ENCODE data around the gene CPE. TPM values are rescaled to one million over a fixed set of nuclear protein-coding genes. Genes with fewer than 3 reads are reported as not detected.
A peak's percentile ranks its signal among the peaks of the same experiment; 100 is the strongest.

The CPE gene
- total RNA-seq, 4 donors from 2014 or later, result 104 to 116 (median 108) TPM

DNA sequence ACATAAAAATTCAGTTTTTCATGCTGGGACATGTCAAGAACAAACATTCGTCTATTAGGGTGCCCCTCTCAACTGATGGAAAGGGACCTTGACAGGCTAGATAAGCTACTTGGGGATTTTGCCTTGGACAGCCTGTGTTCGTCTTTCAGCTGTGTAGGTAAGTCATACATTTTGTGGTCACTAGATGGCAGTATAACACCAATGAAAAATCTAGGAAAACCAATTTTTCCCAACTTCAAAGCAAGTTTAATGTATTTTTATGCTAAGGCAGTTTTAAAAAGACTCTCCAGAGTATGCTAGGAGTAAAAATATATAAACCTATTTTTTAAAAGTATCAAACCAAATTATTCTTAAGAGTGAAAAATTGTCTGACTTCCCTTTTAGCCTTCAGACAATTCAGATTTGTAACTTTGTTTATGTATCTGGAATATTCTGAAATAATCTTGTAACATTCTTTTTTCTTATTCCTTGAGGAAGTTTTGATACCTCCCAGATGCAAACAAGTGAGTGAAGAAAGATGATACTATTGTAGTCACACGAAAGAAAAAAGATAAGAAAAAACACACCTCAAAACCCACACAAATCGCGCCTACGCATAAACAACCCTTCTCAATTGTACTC, 158.3 kb downstream of the CPE start:
- WGBS, result 55% methylated on average over 6 of the region's 6 CpGs
- DNase-seq (ENCODE audit: extremely low spot score), result no peak
- no peaks in the 10 kb centered on the region for H3K36me3 ChIP-seq
- peak overlapping the region in 1 of 4 donors; percentile 24 for H3K27ac ChIP-seq (replicated peaks in 1 of 4)
- no peaks in the 10 kb centered on the region for H3K27me3 ChIP-seq
- intact Hi-C loops (cut with DNase I), result loop anchor here (2.0 to 10.0 kb wide), 3 partner anchors 46 to 556 kb away; no protein-coding TSS in a partner anchor
- H3K9me3 ChIP-seq, result no peaks in the 10 kb centered on the region
- H3K4me1 ChIP-seq, result peaks cover 0 to 16% (median 2%) of the 10 kb centered on the region in 4 donors
- no peak overlapping the region for H3K4me3 ChIP-seq
- TF ChIP-seq EP300 (IDR thresholded peaks at IDR 0.05) (no peak), POLR2AphosphoS5 (IDR thresholded peaks at IDR 0.05) (no peak), POLR2A (IDR thresholded peaks at IDR 0.05; ENCODE audit: low read depth) (no peak)
- TF ChIP-seq, protein P1, sequence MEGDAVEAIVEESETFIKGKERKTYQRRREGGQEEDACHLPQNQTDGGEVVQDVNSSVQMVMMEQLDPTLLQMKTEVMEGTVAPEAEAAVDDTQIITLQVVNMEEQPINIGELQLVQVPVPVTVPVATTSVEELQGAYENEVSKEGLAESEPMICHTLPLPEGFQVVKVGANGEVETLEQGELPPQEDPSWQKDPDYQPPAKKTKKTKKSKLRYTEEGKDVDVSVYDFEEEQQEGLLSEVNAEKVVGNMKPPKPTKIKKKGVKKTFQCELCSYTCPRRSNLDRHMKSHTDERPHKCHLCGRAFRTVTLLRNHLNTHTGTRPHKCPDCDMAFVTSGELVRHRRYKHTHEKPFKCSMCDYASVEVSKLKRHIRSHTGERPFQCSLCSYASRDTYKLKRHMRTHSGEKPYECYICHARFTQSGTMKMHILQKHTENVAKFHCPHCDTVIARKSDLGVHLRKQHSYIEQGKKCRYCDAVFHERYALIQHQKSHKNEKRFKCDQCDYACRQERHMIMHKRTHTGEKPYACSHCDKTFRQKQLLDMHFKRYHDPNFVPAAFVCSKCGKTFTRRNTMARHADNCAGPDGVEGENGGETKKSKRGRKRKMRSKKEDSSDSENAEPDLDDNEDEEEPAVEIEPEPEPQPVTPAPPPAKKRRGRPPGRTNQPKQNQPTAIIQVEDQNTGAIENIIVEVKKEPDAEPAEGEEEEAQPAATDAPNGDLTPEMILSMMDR (IDR thresholded peaks at IDR 0.05), result peak; percentile 68 to 79 (median 72)

- 81% methylated on average over 3 of the region's 3 CpGs for WGBS
- H3K36me3 ChIP-seq, result no peaks in the 10 kb centered on the region
- TF ChIP-seq, protein P1 (IDR thresholded peaks at IDR 0.05), result no peak
- no peak for TF ChIP-seq POLR2AphosphoS5 (IDR thresholded peaks at IDR 0.05)
- intact Hi-C loops (cut with DNase I), result loop anchor here (10.0 kb wide), 1 partner anchor 245 kb away; no protein-coding TSS in a partner anchor
- DNase-seq (ENCODE audit: extremely low spot score), result no peak
- peaks cover 0 to 17% (median 3%) of the 10 kb centered on the region in 4 donors for H3K4me1 ChIP-seq
- H3K27me3 ChIP-seq, result no peaks in the 10 kb centered on the region
- H3K27ac ChIP-seq (replicated peaks in 1 of 4), result no peak overlapping the region
- H3K9me3 ChIP-seq, result no peaks in the 10 kb centered on the region
- no peak overlapping the region for H3K4me3 ChIP-seq
These were observed 161.0 kb downstream of the CPE start for GRCh38 chr4:165539801-165540200.

- DNase-seq (ENCODE audit: extremely low spot score), result no peak
- whole genome bisulfite sequencing, result 93% methylated on average over 9 of the region's 9 CpGs
- no peaks in the 10 kb centered on the region for H3K9me3 ChIP-seq
- H3K27ac ChIP-seq (replicated peaks in 1 of 4), result no peak overlapping the region
- peaks cover 0 to 22% (median 5%) of the 10 kb centered on the region in 4 donors for H3K4me1 ChIP-seq
- no peak overlapping the region for H3K4me3 ChIP-seq
- no peaks in the 10 kb centered on the region for H3K27me3 ChIP-seq
- H3K36me3 ChIP-seq, result no peaks in the 10 kb centered on the region
- intact Hi-C loops (cut with DNase I), result no loop called here
- TF ChIP-seq, protein P1 (IDR thresholded peaks at IDR 0.05), result no peak
- TF ChIP-seq POLR2A (IDR thresholded peaks at IDR 0.05; ENCODE audit: low read depth), result no peak
- TF ChIP-seq EP300 (IDR thresholded peaks at IDR 0.05), result no peak
- no peak for TF ChIP-seq POLR2AphosphoS5 (IDR thresholded peaks at IDR 0.05)
These were observed 161.5 kb downstream of the CPE start for GRCh38 chr4:165540206-165540830.

DNA sequence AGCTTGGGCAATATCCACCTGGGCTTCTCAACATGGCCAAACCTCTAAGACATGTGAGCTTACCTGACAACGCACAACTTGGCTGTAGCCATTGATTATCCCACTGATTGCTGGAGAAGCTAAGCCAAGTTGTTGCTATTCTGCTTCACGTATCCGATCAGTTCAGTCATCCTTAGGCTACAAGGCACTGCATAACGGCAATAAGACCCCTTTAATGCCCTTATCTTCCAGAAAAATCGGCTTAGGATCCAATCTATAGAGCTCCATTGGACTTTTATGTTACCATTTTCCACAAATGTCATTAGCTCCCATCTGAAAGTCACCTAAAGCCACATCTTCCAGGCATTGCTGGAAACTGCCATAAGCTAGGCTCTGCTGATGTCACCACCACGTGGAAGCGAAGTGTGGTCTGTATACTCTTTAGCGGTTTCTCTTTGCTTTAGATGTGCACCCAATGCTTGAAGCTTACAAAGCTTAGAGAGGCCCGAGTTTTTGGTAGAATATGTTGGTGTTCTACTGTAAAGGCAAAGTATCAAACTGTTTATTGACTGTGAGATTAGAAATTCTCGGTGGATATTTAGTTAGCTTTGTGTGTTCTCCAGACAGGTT, 163.1 kb downstream of the CPE start:
- H3K9me3 ChIP-seq, result no peaks in the 10 kb centered on the region
- H3K4me1 ChIP-seq, result peaks cover 0 to 15% (median 6%) of the 10 kb centered on the region in 4 donors
- TF ChIP-seq EP300 (IDR thresholded peaks at IDR 0.05) (no peak), POLR2A (IDR thresholded peaks at IDR 0.05; ENCODE audit: low read depth) (no peak), POLR2AphosphoS5 (IDR thresholded peaks at IDR 0.05) (no peak)
- H3K27ac ChIP-seq (replicated peaks in 1 of 4), result no peak overlapping the region
- WGBS, result 90% methylated on average over 10 of the region's 10 CpGs
- intact Hi-C loops (cut with DNase I), result no loop called here
- no peaks in the 10 kb centered on the region for H3K36me3 ChIP-seq
- no peak for DNase-seq (ENCODE audit: extremely low spot score)
- H3K4me3 ChIP-seq, result no peak overlapping the region
- no peaks in the 10 kb centered on the region for H3K27me3 ChIP-seq

DNA sequence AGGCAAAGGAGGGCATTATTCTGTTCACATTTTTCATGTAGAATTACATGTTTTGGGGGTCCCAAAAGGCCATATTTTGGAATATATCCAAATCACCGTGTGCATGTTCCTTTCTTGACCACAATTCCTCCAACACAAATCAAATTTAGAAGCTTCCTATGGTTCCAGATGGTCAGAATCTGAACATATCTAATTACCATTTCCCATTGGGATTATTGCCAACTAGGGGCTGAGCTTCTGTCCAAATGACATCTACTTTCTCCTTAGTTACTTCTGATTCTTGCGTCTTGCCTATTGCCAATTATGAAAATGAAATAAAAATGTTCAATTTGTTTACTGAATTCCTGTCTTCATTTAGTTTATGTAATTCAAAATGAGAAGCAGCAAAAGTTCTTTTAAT, 163.7 kb downstream of the CPE start:
- TF ChIP-seq POLR2AphosphoS5 (IDR thresholded peaks at IDR 0.05) (no peak), EP300 (IDR thresholded peaks at IDR 0.05) (no peak), POLR2A (IDR thresholded peaks at IDR 0.05; ENCODE audit: low read depth) (no peak)
- TF ChIP-seq, protein P1 (IDR thresholded peaks at IDR 0.05), result no peak
- DNase-seq (ENCODE audit: extremely low spot score), result no peak

More for the DNA sequence above, 163.7 kb downstream of the CPE start:
- Histone ChIP-seq H3K4me3 (no peak overlapping the region), H3K36me3 (no peaks in the 10 kb centered on the region), H3K9me3 (no peaks in the 10 kb centered on the region), H3K4me1 (peaks cover 0 to 16% (median 3%) of the 10 kb centered on the region in 4 donors), H3K27ac (replicated peaks in 1 of 4) (no peak overlapping the region), H3K27me3 (no peaks in the 10 kb centered on the region)
- intact Hi-C loops (cut with DNase I), result no loop called here
- WGBS, result 63% methylated on average over 2 of the region's 2 CpGs

Data from esophagus muscularis mucosa (tissue), 4 donors.